GM19372 (cell line): ENCODE data around the gene SIGLEC15.
"Not testable (repeated sequence)": the region's sequence is repeated elsewhere in the genome, so short reads cannot be mapped to it uniquely, and the experiment has no call there.

ENCODE experiments used
- ATAC-seq: cut with Tn5 transposase; IDR thresholded peaks from one replicate; pipeline ENCODE4 v1.9.1; 2021; ENCODE audit warnings: mild to moderate bottlenecking, low read depth, moderate library complexity; ENCODE audit not compliant: unreplicated experiment

The SIGLEC15 gene

GRCh38 chr18:45817543-45817942 lies 7.9 kb upstream of the SIGLEC15 start:
- ATAC-seq = no peak

GRCh38 chr18:45818765-45819164 lies 6.7 kb upstream of the SIGLEC15 start:
- ATAC-seq = not testable (repeated sequence)

- ATAC-seq = no peak
Observed at GRCh38 chr18:45820106-45820745, 5.2 kb upstream of the SIGLEC15 start.

- no peak for ATAC-seq
Observed at GRCh38 chr18:45821026-45821425, 4.4 kb upstream of the SIGLEC15 start.

GRCh38 chr18:45821711-45822110 lies 3.8 kb upstream of the SIGLEC15 start:
- no peak for ATAC-seq

- ATAC-seq = no peak
Observed at GRCh38 chr18:45826084-45826483, 609 bp downstream of the SIGLEC15 start.

GRCh38 chr18:45826716-45827115 lies 1.2 kb downstream of the SIGLEC15 start:
- not testable (repeated sequence) for ATAC-seq

GRCh38 chr18:45828917-45829811 lies 3.7 kb downstream of the SIGLEC15 start:
- no peak for ATAC-seq

- ATAC-seq = no peak
Observed at GRCh38 chr18:45829855-45830254, 4.4 kb downstream of the SIGLEC15 start.

- no peak for ATAC-seq
Observed at GRCh38 chr18:45830917-45831316, 5.4 kb downstream of the SIGLEC15 start.

- ATAC-seq = no peak
Observed at GRCh38 chr18:45833846-45834245, 8.4 kb downstream of the SIGLEC15 start.

- no peak for ATAC-seq
Observed at GRCh38 chr18:45834306-45834705, 8.8 kb downstream of the SIGLEC15 start.

- ATAC-seq = no peak
Observed at GRCh38 chr18:45835057-45835636, 9.7 kb downstream of the SIGLEC15 start.

GRCh38 chr18:45836242-45837205 lies 11.0 kb downstream of the SIGLEC15 start:
- no peak for ATAC-seq

- peak; percentile 80 for ATAC-seq
Observed at GRCh38 chr18:45837283-45838070, 12.0 kb downstream of the SIGLEC15 start.

- ATAC-seq = no peak
Observed at GRCh38 chr18:45838302-45839070, 13.0 kb downstream of the SIGLEC15 start.

- ATAC-seq = no peak
Observed at GRCh38 chr18:45839414-45840395, 14.2 kb downstream of the SIGLEC15 start.
